ENCODE measurements around the gene EZR. TPM values are rescaled to one million over a fixed set of nuclear protein-coding genes. Genes with fewer than 3 reads are reported as not detected.

EZR gene
- total RNA-seq, 4 donors from 2014 or later = 201 to 515 (median 470) TPM

- Histone ChIP-seq H3K27me3 (no peaks in the 10 kb centered on the region), H3K27ac (no peak overlapping the region), H3K4me1 (peaks cover 0 to 2% (median 0%) of the 10 kb centered on the region in 4 donors), H3K36me3 (no peaks in the 10 kb centered on the region), H3K4me3 (no peak overlapping the region), H3K9me3 (no peaks in the 10 kb centered on the region)
- DNase-seq = no peak
- TF ChIP-seq, protein P1, sequence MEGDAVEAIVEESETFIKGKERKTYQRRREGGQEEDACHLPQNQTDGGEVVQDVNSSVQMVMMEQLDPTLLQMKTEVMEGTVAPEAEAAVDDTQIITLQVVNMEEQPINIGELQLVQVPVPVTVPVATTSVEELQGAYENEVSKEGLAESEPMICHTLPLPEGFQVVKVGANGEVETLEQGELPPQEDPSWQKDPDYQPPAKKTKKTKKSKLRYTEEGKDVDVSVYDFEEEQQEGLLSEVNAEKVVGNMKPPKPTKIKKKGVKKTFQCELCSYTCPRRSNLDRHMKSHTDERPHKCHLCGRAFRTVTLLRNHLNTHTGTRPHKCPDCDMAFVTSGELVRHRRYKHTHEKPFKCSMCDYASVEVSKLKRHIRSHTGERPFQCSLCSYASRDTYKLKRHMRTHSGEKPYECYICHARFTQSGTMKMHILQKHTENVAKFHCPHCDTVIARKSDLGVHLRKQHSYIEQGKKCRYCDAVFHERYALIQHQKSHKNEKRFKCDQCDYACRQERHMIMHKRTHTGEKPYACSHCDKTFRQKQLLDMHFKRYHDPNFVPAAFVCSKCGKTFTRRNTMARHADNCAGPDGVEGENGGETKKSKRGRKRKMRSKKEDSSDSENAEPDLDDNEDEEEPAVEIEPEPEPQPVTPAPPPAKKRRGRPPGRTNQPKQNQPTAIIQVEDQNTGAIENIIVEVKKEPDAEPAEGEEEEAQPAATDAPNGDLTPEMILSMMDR (IDR thresholded peaks at IDR 0.05) = no peak
- TF ChIP-seq POLR2A (IDR thresholded peaks at IDR 0.05) = no peak
Measured at GRCh38 chr6:158757753-158758090, 61.4 kb downstream of the EZR start.

DNA sequence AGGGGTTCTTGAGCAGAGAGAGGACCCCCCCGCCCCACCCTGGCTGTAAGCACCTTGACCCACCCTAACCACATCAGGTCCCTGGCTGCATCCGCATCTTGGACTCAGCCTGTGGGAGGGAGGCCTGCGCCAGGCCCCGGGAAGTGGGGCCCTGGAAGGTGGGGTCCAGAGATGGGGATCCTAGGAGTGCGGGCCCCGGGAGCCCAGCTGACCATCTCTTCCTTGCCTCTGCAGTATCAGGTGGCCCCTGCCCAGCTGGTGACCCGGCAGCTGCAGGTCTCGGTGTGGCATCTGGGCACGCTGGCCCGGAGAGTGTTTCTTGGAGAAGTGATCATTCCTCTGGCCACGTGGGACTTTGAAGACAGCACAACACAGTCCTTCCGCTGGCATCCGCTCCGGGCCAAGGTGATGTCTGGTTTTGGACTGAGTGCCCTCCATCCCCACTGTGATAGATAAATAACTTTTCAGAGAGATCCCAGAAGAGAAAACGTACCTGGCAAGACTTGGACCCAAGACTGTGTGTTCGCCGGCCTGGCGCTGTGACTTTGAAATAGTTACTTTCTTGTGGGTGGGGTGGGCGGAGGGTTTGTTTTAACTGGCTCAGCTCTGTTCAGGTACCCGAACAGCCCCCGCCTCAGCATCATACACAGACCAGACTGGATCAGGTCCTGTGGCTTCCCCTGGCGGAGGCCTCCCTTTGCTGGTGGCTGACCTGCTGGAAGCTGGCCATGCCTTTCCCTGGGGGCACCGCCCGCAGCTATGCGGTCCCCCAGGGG lies 62.0 kb downstream of the EZR start:
- no peaks in the 10 kb centered on the region for H3K36me3 ChIP-seq
- no peaks in the 10 kb centered on the region for H3K27me3 ChIP-seq
- H3K4me1 ChIP-seq = peaks cover 0 to 8% (median 0%) of the 10 kb centered on the region in 4 donors
- DNase-seq = no peak
- no peak overlapping the region for H3K4me3 ChIP-seq
- TF ChIP-seq, protein P1 (IDR thresholded peaks at IDR 0.05) = no peak
- TF ChIP-seq POLR2A (IDR thresholded peaks at IDR 0.05) = no peak
- no peaks in the 10 kb centered on the region for H3K9me3 ChIP-seq
- no peak overlapping the region for H3K27ac ChIP-seq

- DNase-seq = no peak
- Histone ChIP-seq H3K9me3 (no peaks in the 10 kb centered on the region), H3K4me3 (no peak overlapping the region), H3K36me3 (no peaks in the 10 kb centered on the region), H3K4me1 (peaks cover 0 to 10% (median 0%) of the 10 kb centered on the region in 4 donors), H3K27me3 (no peaks in the 10 kb centered on the region), H3K27ac (no peak overlapping the region)
- TF ChIP-seq POLR2A (IDR thresholded peaks at IDR 0.05) = no peak
- TF ChIP-seq, protein P1 (IDR thresholded peaks at IDR 0.05) = no peak
Measured at GRCh38 chr6:158756126-158756525, 63.0 kb downstream of the EZR start.

GRCh38 chr6:158755636-158756035 lies 63.5 kb downstream of the EZR start:
- Histone ChIP-seq H3K27ac (no peak overlapping the region), H3K27me3 (no peaks in the 10 kb centered on the region), H3K4me1 (peaks cover 0 to 10% (median 0%) of the 10 kb centered on the region in 4 donors), H3K4me3 (no peak overlapping the region), H3K36me3 (no peaks in the 10 kb centered on the region), H3K9me3 (no peaks in the 10 kb centered on the region)
- no peak for TF ChIP-seq POLR2A (IDR thresholded peaks at IDR 0.05)
- TF ChIP-seq, protein P1 (IDR thresholded peaks at IDR 0.05) = no peak
- DNase-seq = no peak

DNA sequence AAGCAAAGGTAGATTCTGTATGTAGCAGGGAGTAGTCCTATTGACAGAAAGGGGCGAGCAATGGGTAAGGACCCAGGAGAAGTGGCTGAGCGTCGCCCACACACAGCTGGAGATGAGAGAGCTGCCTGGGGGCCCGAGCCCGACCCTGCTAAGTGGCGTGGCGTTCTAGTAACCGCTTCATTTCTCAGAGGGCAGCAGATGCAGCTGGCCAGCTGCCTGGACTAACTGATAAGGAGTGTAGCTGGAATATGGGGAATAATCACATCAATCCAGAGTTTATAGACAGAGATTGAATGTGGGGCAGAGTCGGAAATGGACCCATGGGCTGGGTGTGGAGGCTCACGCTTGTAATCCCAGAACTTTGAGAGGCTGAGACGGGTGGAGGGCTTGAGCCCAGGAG lies 64.4 kb downstream of the EZR start:
- Histone ChIP-seq H3K27me3 (no peaks in the 10 kb centered on the region), H3K4me3 (no peak overlapping the region), H3K36me3 (no peaks in the 10 kb centered on the region), H3K9me3 (no peaks in the 10 kb centered on the region), H3K27ac (no peak overlapping the region), H3K4me1 (peaks cover 0 to 10% (median 0%) of the 10 kb centered on the region in 4 donors)
- DNase-seq = no peak
- no peak for TF ChIP-seq POLR2A (IDR thresholded peaks at IDR 0.05)
- TF ChIP-seq, protein P1 (IDR thresholded peaks at IDR 0.05) = no peak

All from Peyer's patch (tissue), 4 donors.